Nephron (organoid): Measurements from ENCODE around the gene LRSAM1.

Source experiments
- H3K27ac Mint-ChIP-seq, 3 experiments: 2 replicates each; pipeline ENCODE4 v1.8.0; 2020; ENCODE audit warnings: mixed read lengths in 3 of 3, mild to moderate bottlenecking in 2 of 3, moderate library complexity in 1 of 3
- H3K27me3 Mint-ChIP-seq: 2 replicates; pipeline ENCODE4 v1.8.0; 2021; ENCODE audit warnings: low read depth, mild to moderate bottlenecking, moderate library complexity, mixed read lengths
- H3K36me3 Mint-ChIP-seq: 2 replicates; pipeline ENCODE4 v1.8.0; 2020; ENCODE audit warnings: low read depth, mixed read lengths
- H3K4me1 Mint-ChIP-seq: 2 replicates; pipeline ENCODE4 v1.8.0; 2020; ENCODE audit warnings: mixed read lengths
- H3K4me3 Mint-ChIP-seq, 3 experiments: 2 replicates each; pipeline ENCODE4 v1.8.0; 2020; ENCODE audit warnings: mild to moderate bottlenecking in 3 of 3, mixed read lengths in 3 of 3, moderate library complexity in 2 of 3
- H3K9me3 Mint-ChIP-seq: 2 replicates; pipeline ENCODE4 v1.8.0; 2020; ENCODE audit warnings: mixed read lengths
- CTCF ChIP-seq, 3 experiments: fragments of 200-600 bp; sonication (generic); IDR thresholded peaks; one replicate each; pipeline ENCODE4 v1.5.0; 2021; ENCODE audit warnings: antibody characterized with exemption in 3 of 3; ENCODE audit not compliant: unreplicated experiment in 3 of 3

Gene LRSAM1

GRCh38 chr9:127422787-127423186 lies 28.5 kb upstream of the LRSAM1 start:
- Mint-ChIP-seq H3K4me3 (peak overlapping the region; percentile 98 to 99 (median 99)), H3K36me3 (peaks cover 7% of the 10 kb centered on the region), H3K4me1 (peaks cover 41% of the 10 kb centered on the region), H3K27me3 (no peaks in the 10 kb centered on the region), H3K9me3 (no peaks in the 10 kb centered on the region), H3K27ac (peak overlapping the region; percentile 100)
- TF ChIP-seq CTCF (IDR thresholded peaks at IDR 0.05; ENCODE audit: unreplicated experiment in 3 of 3) = no peak

GRCh38 chr9:127423476-127423933 lies 27.8 kb upstream of the LRSAM1 start:
- H3K27ac Mint-ChIP-seq = peak overlapping the region; percentile 100
- H3K9me3 Mint-ChIP-seq = no peaks in the 10 kb centered on the region
- H3K4me1 Mint-ChIP-seq = peaks cover 41% of the 10 kb centered on the region
- no peaks in the 10 kb centered on the region for H3K27me3 Mint-ChIP-seq
- peaks cover 9% of the 10 kb centered on the region for H3K36me3 Mint-ChIP-seq
- peak overlapping the region; percentile 98 to 99 (median 99) for H3K4me3 Mint-ChIP-seq
- TF ChIP-seq CTCF (IDR thresholded peaks at IDR 0.05; ENCODE audit: unreplicated experiment in 3 of 3) = peak in 1 of 3 experiments; percentile 7

- H3K27me3 Mint-ChIP-seq = no peaks in the 10 kb centered on the region
- H3K4me1 Mint-ChIP-seq = peaks cover 41% of the 10 kb centered on the region
- H3K27ac Mint-ChIP-seq = peak within 1 kb of the TSS; percentile 100
- peaks cover 10% of the 10 kb centered on the region for H3K36me3 Mint-ChIP-seq
- no peaks in the 10 kb centered on the region for H3K9me3 Mint-ChIP-seq
- TF ChIP-seq CTCF (IDR thresholded peaks at IDR 0.05; ENCODE audit: unreplicated experiment in 3 of 3) = no peak
- peak within 1 kb of the TSS; percentile 98 to 99 (median 99) for H3K4me3 Mint-ChIP-seq
Observed at GRCh38 chr9:127423934-127424675, 27.2 kb upstream of the LRSAM1 start, which contains the start of gene ZNF79. Gene ZNF79, plus strand, starts transcription at chr9:127424382. Its CDS starts 406 bp downstream, at chr9:127424788.

GRCh38 chr9:127424676-127424999 lies 26.7 kb upstream of the LRSAM1 start:
- Mint-ChIP-seq H3K36me3 (peaks cover 11% of the 10 kb centered on the region), H3K4me1 (peaks cover 41% of the 10 kb centered on the region), H3K27ac (peak overlapping the region; percentile 100), H3K27me3 (no peaks in the 10 kb centered on the region), H3K9me3 (no peaks in the 10 kb centered on the region), H3K4me3 (peak overlapping the region; percentile 98 to 99 (median 99))
- TF ChIP-seq CTCF (IDR thresholded peaks at IDR 0.05; ENCODE audit: unreplicated experiment in 3 of 3) = no peak

GRCh38 chr9:127426756-127427155 lies 24.6 kb upstream of the LRSAM1 start:
- Mint-ChIP-seq H3K4me1 (peaks cover 41% of the 10 kb centered on the region), H3K9me3 (no peaks in the 10 kb centered on the region), H3K4me3 (peak overlapping the region; percentile 98 to 99 (median 99)), H3K27ac (no peak overlapping the region), H3K36me3 (peaks cover 26% of the 10 kb centered on the region), H3K27me3 (no peaks in the 10 kb centered on the region)
- no peak for TF ChIP-seq CTCF (IDR thresholded peaks at IDR 0.05; ENCODE audit: unreplicated experiment in 3 of 3)

- no peak for TF ChIP-seq CTCF (IDR thresholded peaks at IDR 0.05; ENCODE audit: unreplicated experiment in 3 of 3)
- Mint-ChIP-seq H3K36me3 (peaks cover 35% of the 10 kb centered on the region), H3K27me3 (no peaks in the 10 kb centered on the region), H3K27ac (no peak overlapping the region), H3K4me3 (peak overlapping the region in 2 of 3 experiments; percentile 21 to 38), H3K9me3 (no peaks in the 10 kb centered on the region), H3K4me1 (peaks cover 29% of the 10 kb centered on the region)
Observed at GRCh38 chr9:127428348-127428747, 23.0 kb upstream of the LRSAM1 start.
